DOHH2 (cell line): ENCODE results near the gene KLHL9.

Experiments
- EZH2phosphoT487 ChIP-seq: fragments of 200-600 bp; sonication (generic); IDR thresholded peaks from 2 replicates; pipeline ENCODE4 v1.6.1; 2017; ENCODE audit warnings: borderline replicate concordance, mild to moderate bottlenecking, antibody characterized with exemption, low read length, moderate library complexity, mixed read lengths
- TF ChIP-seq, protein P1 (sequence below): fragments of 200-600 bp; sonication (generic); IDR thresholded peaks from one replicate; pipeline ENCODE4 v1.5.1; 2014; ENCODE audit warnings: antibody characterized with exemption, mild to moderate bottlenecking, low read depth, low read length; ENCODE audit not compliant: poor library complexity, severe bottlenecking

DNA sequence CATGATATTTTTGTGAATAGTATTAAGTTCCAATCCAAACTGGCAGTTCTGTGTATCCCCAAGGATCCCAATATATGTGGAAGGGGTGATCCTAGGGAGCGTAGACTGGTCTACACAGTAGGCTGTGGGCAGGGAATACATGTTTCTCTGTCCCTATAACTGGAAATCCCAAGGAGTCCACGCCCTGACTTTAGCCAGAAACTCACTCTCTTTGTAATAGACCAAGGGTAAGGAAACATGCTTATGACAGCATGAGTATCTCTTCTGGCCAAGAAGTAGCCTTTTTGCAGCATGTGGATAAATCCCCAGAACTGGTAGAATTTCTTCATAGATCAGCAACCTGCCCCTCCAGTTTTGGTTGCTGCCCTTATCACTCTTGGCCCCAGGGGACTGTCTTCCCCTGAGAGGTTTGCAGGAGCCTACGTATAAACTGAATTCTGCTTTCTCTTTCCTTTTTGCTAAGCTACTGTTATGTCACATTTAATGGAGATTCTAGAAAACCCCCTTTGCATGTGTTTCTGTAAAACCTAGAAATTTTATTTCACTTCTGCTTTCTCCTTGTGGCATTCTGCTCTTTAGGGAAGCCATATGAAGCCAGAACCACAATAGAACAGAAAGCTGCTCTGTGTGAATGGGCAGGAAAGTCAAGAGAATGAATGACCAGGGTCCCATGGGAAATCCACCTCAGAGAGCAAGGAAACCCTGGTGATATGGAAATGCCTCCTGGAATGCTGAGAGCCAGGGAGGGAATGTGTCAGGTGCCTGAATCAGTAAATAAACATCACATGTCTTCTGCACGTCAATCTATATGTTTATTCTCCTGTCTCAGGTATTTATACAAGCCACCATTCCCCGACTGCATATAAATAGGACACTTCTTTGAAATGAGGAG, 46.5 kb upstream of the KLHL9 start:
- TF ChIP-seq, protein P1, sequence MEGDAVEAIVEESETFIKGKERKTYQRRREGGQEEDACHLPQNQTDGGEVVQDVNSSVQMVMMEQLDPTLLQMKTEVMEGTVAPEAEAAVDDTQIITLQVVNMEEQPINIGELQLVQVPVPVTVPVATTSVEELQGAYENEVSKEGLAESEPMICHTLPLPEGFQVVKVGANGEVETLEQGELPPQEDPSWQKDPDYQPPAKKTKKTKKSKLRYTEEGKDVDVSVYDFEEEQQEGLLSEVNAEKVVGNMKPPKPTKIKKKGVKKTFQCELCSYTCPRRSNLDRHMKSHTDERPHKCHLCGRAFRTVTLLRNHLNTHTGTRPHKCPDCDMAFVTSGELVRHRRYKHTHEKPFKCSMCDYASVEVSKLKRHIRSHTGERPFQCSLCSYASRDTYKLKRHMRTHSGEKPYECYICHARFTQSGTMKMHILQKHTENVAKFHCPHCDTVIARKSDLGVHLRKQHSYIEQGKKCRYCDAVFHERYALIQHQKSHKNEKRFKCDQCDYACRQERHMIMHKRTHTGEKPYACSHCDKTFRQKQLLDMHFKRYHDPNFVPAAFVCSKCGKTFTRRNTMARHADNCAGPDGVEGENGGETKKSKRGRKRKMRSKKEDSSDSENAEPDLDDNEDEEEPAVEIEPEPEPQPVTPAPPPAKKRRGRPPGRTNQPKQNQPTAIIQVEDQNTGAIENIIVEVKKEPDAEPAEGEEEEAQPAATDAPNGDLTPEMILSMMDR: no peak
- TF ChIP-seq EZH2phosphoT487: no peak
